Astrocyte (in vitro differentiated cells and primary cell): ENCODE measurements around the gene TET2. TPM values are rescaled to one million over a fixed set of nuclear protein-coding genes. Genes with fewer than 3 reads are reported as not detected.

Experiments used
- DNase-seq: peaks from one replicate; pipeline ENCODE4 v3.0.0-alpha.2; 2010; ENCODE audit warnings: low read depth
- FAIRE-seq: peaks from 2 replicates; lab custom pipeline; 2011; peaks lifted over from hg19 to GRCh38; lab: Jason Lieb, UNC
- H2AFZ ChIP-seq: 2 replicates; pipeline ENCODE4 v1.6.0; 2012; ENCODE audit warnings: low read depth, low read length, inconsistent platforms
- H3K27ac ChIP-seq: 2 replicates; pipeline ENCODE4 v1.5.1; 2011; ENCODE audit warnings: low read depth, low read length, inconsistent platforms
- H3K27me3 ChIP-seq: 2 replicates; pipeline ENCODE4 v1.6.0; 2011; ENCODE audit warnings: low read length, inconsistent platforms; ENCODE audit not compliant: insufficient read depth
- H3K36me3 ChIP-seq: 2 replicates; pipeline ENCODE4 v1.5.1; 2011; ENCODE audit warnings: low read length, inconsistent platforms; ENCODE audit not compliant: insufficient read depth
- H3K4me1 ChIP-seq: 2 replicates; pipeline ENCODE4 v1.5.1; 2011; ENCODE audit warnings: low read length, inconsistent platforms; ENCODE audit not compliant: insufficient read depth
- H3K4me2 ChIP-seq: 2 replicates; pipeline ENCODE4 v1.6.0; 2012; ENCODE audit warnings: low read length, inconsistent platforms
- H3K4me3 ChIP-seq: 2 replicates; pipeline ENCODE4 v1.5.1; 2011; ENCODE audit warnings: low read depth, mild to moderate bottlenecking, low read length, inconsistent platforms; ENCODE audit not compliant: insufficient read depth
- H3K79me2 ChIP-seq: 2 replicates; pipeline ENCODE4 v1.6.0; 2012; ENCODE audit warnings: mild to moderate bottlenecking, low read length, inconsistent platforms; ENCODE audit not compliant: insufficient read depth
- H3K9ac ChIP-seq: 2 replicates; pipeline ENCODE4 v1.6.0; 2012; ENCODE audit warnings: mild to moderate bottlenecking, low read length, inconsistent platforms
- H3K9me3 ChIP-seq: 2 replicates; pipeline ENCODE4 v1.5.1; 2012; ENCODE audit warnings: low read depth, mild to moderate bottlenecking, low read length, inconsistent platforms; ENCODE audit not compliant: insufficient read depth
- H4K20me1 ChIP-seq: 2 replicates; pipeline ENCODE4 v1.6.0; 2012; ENCODE audit warnings: low read length, inconsistent platforms; ENCODE audit not compliant: insufficient read depth
- H3K27ac Mint-ChIP-seq: one replicate; pipeline ENCODE4 v1.8.0; 2021; ENCODE audit warnings: mild to moderate bottlenecking, mixed read lengths; ENCODE audit not compliant: unreplicated experiment
- H3K27me3 Mint-ChIP-seq: one replicate; pipeline ENCODE4 v1.8.0; 2021; ENCODE audit warnings: low read depth, mixed read lengths; ENCODE audit not compliant: unreplicated experiment
- H3K36me3 Mint-ChIP-seq: one replicate; pipeline ENCODE4 v1.8.0; 2021; ENCODE audit warnings: low read depth, mixed read lengths; ENCODE audit not compliant: unreplicated experiment
- H3K4me1 Mint-ChIP-seq: one replicate; pipeline ENCODE4 v1.8.0; 2021; ENCODE audit warnings: low read depth, mixed read lengths; ENCODE audit not compliant: unreplicated experiment
- H3K4me3 Mint-ChIP-seq: one replicate; pipeline ENCODE4 v1.8.0; 2021; ENCODE audit warnings: mild to moderate bottlenecking, moderate library complexity, mixed read lengths; ENCODE audit not compliant: unreplicated experiment
- H3K9me3 Mint-ChIP-seq: one replicate; pipeline ENCODE4 v1.8.0; 2021; ENCODE audit warnings: mild to moderate bottlenecking, mixed read lengths; ENCODE audit not compliant: unreplicated experiment
- CTCF ChIP-seq: IDR thresholded peaks from 2 replicates; pipeline ENCODE4 v1.5.1; 2011; ENCODE audit warnings: low read depth, mild to moderate bottlenecking, inconsistent platforms, low read length, moderate library complexity; ENCODE audit not compliant: insufficient read depth
- EZH2 ChIP-seq: IDR thresholded peaks from 2 replicates; pipeline ENCODE4 v1.6.1; 2012; ENCODE audit warnings: mild to moderate bottlenecking, low read length, inconsistent platforms; ENCODE audit not compliant: insufficient read depth
- total RNA-seq: library from RNA; stranded (reverse); gene quantifications from 2 replicates; pipeline ENCODE4 v1.2.1, GENCODE V29; 2021

The TET2 gene
- total RNA-seq, 1 donor from 2014 or later = 15.7 TPM

GRCh38 chr4:105227054-105227453 lies 80.4 kb downstream of the TET2 start:
- Histone ChIP-seq H3K4me1 (no peaks in the 10 kb centered on the region), H3K79me2 (peaks cover 39% of the 10 kb centered on the region), H4K20me1 (peaks cover 35% of the 10 kb centered on the region), H3K36me3 (no peaks in the 10 kb centered on the region), H2AFZ (no peak overlapping the region), H3K9ac (no peak overlapping the region), H3K27me3 (no peaks in the 10 kb centered on the region), H3K9me3 (no peaks in the 10 kb centered on the region), H3K4me3 (no peak overlapping the region), H3K4me2 (no peak overlapping the region), H3K27ac (no peak overlapping the region)
- no peak for TF ChIP-seq EZH2
- no peak for TF ChIP-seq CTCF
- DNase-seq (no peak), FAIRE-seq (no peak)
- Mint-ChIP-seq H3K9me3 (peaks cover 1% of the 10 kb centered on the region), H3K4me1 (no peaks in the 10 kb centered on the region), H3K27me3 (no peaks in the 10 kb centered on the region), H3K36me3 (no peaks in the 10 kb centered on the region), H3K27ac (no peak overlapping the region), H3K4me3 (no peak overlapping the region)

GRCh38 chr4:105230287-105230686 lies 83.6 kb downstream of the TET2 start:
- H3K4me3 ChIP-seq = no peak overlapping the region
- TF ChIP-seq EZH2 (no peak), CTCF (no peak)
- no peaks in the 10 kb centered on the region for H3K27me3 ChIP-seq
- Mint-ChIP-seq H3K27me3 (no peaks in the 10 kb centered on the region), H3K36me3 (no peaks in the 10 kb centered on the region), H3K4me3 (no peak overlapping the region), H3K27ac (no peak overlapping the region), H3K4me1 (no peaks in the 10 kb centered on the region), H3K9me3 (no peaks in the 10 kb centered on the region)
- H3K9ac ChIP-seq = no peak overlapping the region
- no peak overlapping the region for H3K27ac ChIP-seq
- peaks cover 3% of the 10 kb centered on the region for H3K36me3 ChIP-seq
- H3K79me2 ChIP-seq = peaks cover 26% of the 10 kb centered on the region
- H2AFZ ChIP-seq = no peak overlapping the region
- no peaks in the 10 kb centered on the region for H3K4me1 ChIP-seq
- no peaks in the 10 kb centered on the region for H3K9me3 ChIP-seq
- no peak overlapping the region for H3K4me2 ChIP-seq
- no peak for FAIRE-seq
- no peak for DNase-seq
- peaks cover 26% of the 10 kb centered on the region for H4K20me1 ChIP-seq

- Histone ChIP-seq H3K4me3 (no peak overlapping the region), H3K27me3 (no peaks in the 10 kb centered on the region), H3K9me3 (no peaks in the 10 kb centered on the region), H3K36me3 (peaks cover 14% of the 10 kb centered on the region), H3K4me1 (no peaks in the 10 kb centered on the region), H2AFZ (no peak overlapping the region), H3K9ac (no peak overlapping the region), H3K79me2 (peaks cover 8% of the 10 kb centered on the region), H4K20me1 (peaks cover 21% of the 10 kb centered on the region), H3K4me2 (no peak overlapping the region), H3K27ac (no peak overlapping the region)
- Mint-ChIP-seq H3K27ac (no peak overlapping the region), H3K4me3 (no peak overlapping the region), H3K36me3 (peaks cover 6% of the 10 kb centered on the region), H3K9me3 (no peaks in the 10 kb centered on the region), H3K4me1 (no peaks in the 10 kb centered on the region), H3K27me3 (no peaks in the 10 kb centered on the region)
- FAIRE-seq (no peak), DNase-seq (no peak)
- TF ChIP-seq CTCF = no peak
- TF ChIP-seq EZH2 = no peak
Observed at GRCh38 chr4:105232374-105232773, 85.7 kb downstream of the TET2 start.
